ENCODE data around the gene DTNB.

DTNB gene

GRCh38 chr2:25493207-25493606 lies 180.2 kb downstream of the DTNB start:
- DNase-seq: no peak

- DNase-seq: no peak
Measured at GRCh38 chr2:25492726-25493125, 180.7 kb downstream of the DTNB start.

GRCh38 chr2:25491966-25492532 lies 181.3 kb downstream of the DTNB start:
- DNase-seq: peak; percentile 62

- DNase-seq: peak; percentile 59
Measured at GRCh38 chr2:25491003-25491696, 182.2 kb downstream of the DTNB start.

GRCh38 chr2:25490217-25490616 lies 183.2 kb downstream of the DTNB start:
- no peak for DNase-seq

- no peak for DNase-seq
Measured at GRCh38 chr2:25489631-25490030, 183.7 kb downstream of the DTNB start.

- no peak for DNase-seq
Measured at GRCh38 chr2:25483607-25484266, 189.6 kb downstream of the DTNB start.

- no peak for DNase-seq
Measured at GRCh38 chr2:25482341-25482740, 191.0 kb downstream of the DTNB start.

- DNase-seq: peak; percentile 77
Measured at GRCh38 chr2:25481381-25482300, 191.7 kb downstream of the DTNB start.

GRCh38 chr2:25480561-25480960 lies 192.8 kb downstream of the DTNB start:
- no peak for DNase-seq

GRCh38 chr2:25479761-25480160 lies 193.6 kb downstream of the DTNB start:
- no peak for DNase-seq

GRCh38 chr2:25478736-25479135 lies 194.6 kb downstream of the DTNB start:
- no peak for DNase-seq

GRCh38 chr2:25473758-25474340 lies 199.5 kb downstream of the DTNB start:
- peak; percentile 4 for DNase-seq

GRCh38 chr2:25473131-25473530 lies 200.2 kb downstream of the DTNB start:
- DNase-seq: no peak

GRCh38 chr2:25470806-25471205 lies 202.6 kb downstream of the DTNB start:
- no peak for DNase-seq

GRCh38 chr2:25467743-25468142 lies 205.6 kb downstream of the DTNB start:
- no peak for DNase-seq

- DNase-seq: no peak
Measured at GRCh38 chr2:25462021-25462420, 211.4 kb downstream of the DTNB start.

- DNase-seq: no peak
Measured at GRCh38 chr2:25460261-25460905, 213.0 kb downstream of the DTNB start.

GRCh38 chr2:25454824-25455611 lies 218.4 kb downstream of the DTNB start:
- no peak for DNase-seq

- no peak for DNase-seq
Measured at GRCh38 chr2:25453199-25453905, 220.0 kb downstream of the DTNB start.

GRCh38 chr2:25448808-25449207 lies 224.6 kb downstream of the DTNB start:
- DNase-seq: no peak
